ENCODE measurements around the gene NCKIPSD.

The NCKIPSD gene

GRCh38 chr3:48630407-48630806, 55.3 kb downstream of the NCKIPSD start:
- H3K36me3 ChIP-seq (ENCODE audit: insufficient read depth, low read length) = peaks cover 82% of the 10 kb centered on the region
- WGBS = 97% methylated on average over 8 of the region's 8 CpGs
- no peaks in the 10 kb centered on the region for H3K27me3 ChIP-seq (ENCODE audit: insufficient read depth, low read length)
- no peak overlapping the region for H3K9ac ChIP-seq (ENCODE audit: low read depth, low read length)
- no peaks in the 10 kb centered on the region for H3K9me3 ChIP-seq (ENCODE audit: insufficient read depth, low read depth, low read length)
- H3K4me3 ChIP-seq (ENCODE audit: low read length) = no peak overlapping the region
- peaks cover 7% of the 10 kb centered on the region; the same call in 1 of the 2 replicates for H3K4me1 ChIP-seq (ENCODE audit: insufficient read depth, low read length)
- H3K27ac ChIP-seq (ENCODE audit: low read depth, low read length) = no peak overlapping the region

GRCh38 chr3:48629894-48630293, 55.8 kb downstream of the NCKIPSD start:
- Histone ChIP-seq H3K27ac (ENCODE audit: low read depth, low read length) (no peak overlapping the region), H3K36me3 (ENCODE audit: insufficient read depth, low read length) (peaks cover 86% of the 10 kb centered on the region), H3K4me3 (ENCODE audit: low read length) (no peak overlapping the region)

GRCh38 chr3:48628277-48629017, 57.3 kb downstream of the NCKIPSD start:
- 0 out of 2 replicates have a peak, but pooled peaks cover 5% of the 10 kb centered on the region for H3K4me1 ChIP-seq (ENCODE audit: insufficient read depth, low read length)
- peaks cover 84% of the 10 kb centered on the region for H3K36me3 ChIP-seq (ENCODE audit: insufficient read depth, low read length)
- H3K27ac ChIP-seq (ENCODE audit: low read depth, low read length) = no peak overlapping the region
- 93% methylated on average over 13 of the region's 13 CpGs for WGBS
- no peak overlapping the region for H3K4me3 ChIP-seq (ENCODE audit: low read length)
- H3K9me3 ChIP-seq (ENCODE audit: insufficient read depth, low read depth, low read length) = no peaks in the 10 kb centered on the region
- no peak overlapping the region for H3K9ac ChIP-seq (ENCODE audit: low read depth, low read length)
- no peaks in the 10 kb centered on the region for H3K27me3 ChIP-seq (ENCODE audit: insufficient read depth, low read length)

More at GRCh38 chr3:48629894-48630293, 55.8 kb downstream of the NCKIPSD start:
- WGBS = 96% methylated on average over 12 of the region's 12 CpGs
- peaks cover 7% of the 10 kb centered on the region; the same call in 1 of the 2 replicates for H3K4me1 ChIP-seq (ENCODE audit: insufficient read depth, low read length)
- H3K9ac ChIP-seq (ENCODE audit: low read depth, low read length) = no peak overlapping the region
- H3K27me3 ChIP-seq (ENCODE audit: insufficient read depth, low read length) = no peaks in the 10 kb centered on the region
- H3K9me3 ChIP-seq (ENCODE audit: insufficient read depth, low read depth, low read length) = no peaks in the 10 kb centered on the region

GRCh38 chr3:48625600-48625999, 60.1 kb downstream of the NCKIPSD start:
- Histone ChIP-seq H3K9me3 (ENCODE audit: insufficient read depth, low read depth, low read length) (no peaks in the 10 kb centered on the region), H3K27me3 (ENCODE audit: insufficient read depth, low read length) (no peaks in the 10 kb centered on the region), H3K4me3 (ENCODE audit: low read length) (no peak overlapping the region), H3K4me1 (ENCODE audit: insufficient read depth, low read length) (0 out of 2 replicates have a peak, but pooled peaks cover 5% of the 10 kb centered on the region), H3K36me3 (ENCODE audit: insufficient read depth, low read length) (peaks cover 57% of the 10 kb centered on the region), H3K9ac (ENCODE audit: low read depth, low read length) (no peak overlapping the region), H3K27ac (ENCODE audit: low read depth, low read length) (no peak overlapping the region)
- 96% methylated on average over 6 of the region's 6 CpGs for WGBS

- Histone ChIP-seq H3K4me1 (ENCODE audit: insufficient read depth, low read length) (0 out of 2 replicates have a peak, but pooled peaks cover 5% of the 10 kb centered on the region), H3K9ac (ENCODE audit: low read depth, low read length) (no peak overlapping the region), H3K4me3 (ENCODE audit: low read length) (no peak overlapping the region), H3K9me3 (ENCODE audit: insufficient read depth, low read depth, low read length) (no peaks in the 10 kb centered on the region), H3K36me3 (ENCODE audit: insufficient read depth, low read length) (peaks cover 52% of the 10 kb centered on the region), H3K27ac (ENCODE audit: low read depth, low read length) (no peak overlapping the region), H3K27me3 (ENCODE audit: insufficient read depth, low read length) (no peaks in the 10 kb centered on the region)
- WGBS = 91% methylated on average over 10 of the region's 10 CpGs
These were observed 60.9 kb downstream of the NCKIPSD start for GRCh38 chr3:48624767-48625166.

- no peaks in the 10 kb centered on the region for H3K27me3 ChIP-seq (ENCODE audit: insufficient read depth, low read length)
- no peak overlapping the region for H3K9ac ChIP-seq (ENCODE audit: low read depth, low read length)
- H3K4me3 ChIP-seq (ENCODE audit: low read length) = no peak overlapping the region
- peaks cover 48% of the 10 kb centered on the region for H3K36me3 ChIP-seq (ENCODE audit: insufficient read depth, low read length)
- H3K27ac ChIP-seq (ENCODE audit: low read depth, low read length) = no peak overlapping the region
- 0 out of 2 replicates have a peak, but pooled peaks cover 5% of the 10 kb centered on the region for H3K4me1 ChIP-seq (ENCODE audit: insufficient read depth, low read length)
- WGBS = 88% methylated on average over 6 of the region's 6 CpGs
- no peaks in the 10 kb centered on the region for H3K9me3 ChIP-seq (ENCODE audit: insufficient read depth, low read depth, low read length)
These were observed 61.7 kb downstream of the NCKIPSD start for GRCh38 chr3:48623851-48624547.
